Renal cortex interstitium (tissue), 15 donors: ENCODE results near the gene ARID4A. TPM values are rescaled to one million over a fixed set of nuclear protein-coding genes. Genes with fewer than 3 reads are reported as not detected.
"Not testable (repeated sequence)": the region's sequence is repeated elsewhere in the genome, so short reads cannot be mapped to it uniquely, and the experiment has no call there.

Source experiments
- DNase-seq, 11 donors: peaks; one replicate each; pipeline ENCODE4 v3.0.0-alpha.2; 2013; ENCODE audit warnings: low read depth in 9 of 11, low spot score in 4 of 11; ENCODE audit errors: extremely low read depth in 1 of 11
- long read RNA-seq, 16 experiments: transcript quantifications; one replicate each; lab custom pipeline, GENCODE V29; 2026
- polyA plus RNA-seq, 3 donors: library from polyadenylated mRNA; unstranded; fragments of 120-200 nt; gene quantifications; one replicate each; pipeline ENCODE4 v1.2.1, GENCODE V29; 2013; ENCODE audit not compliant: insufficient read length in 3 of 3

The ARID4A gene
- 10 to 100 TPM; 25.3 to 35.5 (median 33.3) TPM for polyA plus RNA-seq
- long read RNA-seq, donor 1, partial matches to known transcripts: 8 of 8 reads
- long read RNA-seq, donor 1, other reads (novel, unspliced or antisense): 0 of 8 reads
- long read RNA-seq, donor 2, partial matches to known transcripts: 7 of 7 reads
- long read RNA-seq, donor 2, other reads (novel, unspliced or antisense): 0 of 7 reads
- long read RNA-seq, donor 3, partial matches to known transcripts: 7 of 103 reads
- long read RNA-seq, donor 3, other reads (novel, unspliced or antisense): 95 of 103 reads
- long read RNA-seq, donor 4: 0 reads
- long read RNA-seq, donor 5: 0 reads
- long read RNA-seq, donor 6, partial matches to known transcripts: 7 of 7 reads
- long read RNA-seq, donor 6, other reads (novel, unspliced or antisense): 0 of 7 reads
- long read RNA-seq, donor 7, partial matches to known transcripts: 0 of 1 reads
- long read RNA-seq, donor 7, other reads (novel, unspliced or antisense): 0 of 1 reads
- long read RNA-seq, donor 8: 0 reads
- long read RNA-seq, donor 9, full-length matches to known transcripts: 1 of 1 reads
- long read RNA-seq, donor 9, partial matches to known transcripts: 0 of 1 reads
- long read RNA-seq, donor 9, other reads (novel, unspliced or antisense): 0 of 1 reads
- long read RNA-seq, donor 10, partial matches to known transcripts: 20 of 20 reads
- long read RNA-seq, donor 10, other reads (novel, unspliced or antisense): 0 of 20 reads
- long read RNA-seq, donor 11: 0 reads
- long read RNA-seq, donor 12, partial matches to known transcripts: 6 of 8 reads
- long read RNA-seq, donor 12, other reads (novel, unspliced or antisense): 0 of 8 reads
- long read RNA-seq, donor 13: 0 reads
- long read RNA-seq, donor 14: 0 reads
- long read RNA-seq, donor 15: 0 reads
- long read RNA-seq, donor 16, full-length matches to known transcripts: 3 of 224 reads
- long read RNA-seq, donor 16, partial matches to known transcripts: 204 of 224 reads
- long read RNA-seq, donor 16, other reads (novel, unspliced or antisense): 17 of 224 reads

DNA sequence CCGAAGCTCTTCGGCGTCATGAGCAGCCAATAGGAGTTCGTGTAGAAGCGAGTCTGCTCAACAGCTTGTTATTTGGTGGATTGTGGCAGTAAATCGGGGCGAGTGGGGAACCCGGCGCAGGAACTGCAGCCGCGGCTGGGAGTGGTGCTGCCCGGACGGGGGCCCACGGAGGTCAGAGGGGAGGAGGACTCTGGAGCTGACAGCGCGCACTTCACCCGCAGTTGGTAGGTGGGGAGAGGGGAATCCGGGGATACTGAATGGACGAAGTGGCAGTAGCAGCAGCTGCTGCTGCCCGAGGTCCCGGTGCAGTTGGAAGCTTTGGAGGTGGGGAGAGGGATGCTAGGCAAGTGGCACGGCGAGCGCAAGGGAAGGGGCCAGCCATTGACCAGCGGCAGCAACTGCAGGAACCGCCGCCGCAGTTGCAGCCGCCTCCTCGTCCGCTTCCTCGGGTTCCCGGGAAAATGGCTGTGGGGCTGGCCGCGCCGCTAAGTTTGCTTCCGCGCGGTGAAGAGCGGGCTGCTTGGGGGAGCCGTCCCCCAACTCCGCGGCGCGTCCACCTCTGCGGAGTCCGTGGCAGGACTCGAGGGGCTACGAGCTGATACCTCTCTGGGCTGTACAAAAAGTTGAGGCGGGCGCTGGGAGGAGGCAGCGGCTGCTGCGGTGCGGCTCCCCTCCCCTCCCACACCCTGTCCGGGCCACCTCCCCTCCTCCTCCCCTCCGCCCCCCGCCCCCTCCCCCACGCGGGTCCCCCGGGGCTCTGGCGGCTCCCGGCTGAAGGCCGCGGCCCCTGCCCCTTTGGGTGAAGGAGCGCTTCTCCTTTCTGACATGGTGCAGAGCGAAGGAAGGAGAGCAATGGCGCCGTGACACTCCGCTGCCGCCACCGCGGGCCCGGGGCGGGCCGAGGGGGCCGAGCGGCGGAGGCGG is at the start of gene ARID4A:
Gene ARID4A, plus strand, starts transcription at position 79 of the 924 bp plus-strand sequence. CDS start 1,300 bp downstream, outside the sequence.
- DNase-seq: peak in 7 of 11 donors; percentile 11 to 55 (median 22)

GRCh38 chr14:58249611-58250010 is 48.7 kb upstream of the ARID4A start:
- no peak for DNase-seq

DNA sequence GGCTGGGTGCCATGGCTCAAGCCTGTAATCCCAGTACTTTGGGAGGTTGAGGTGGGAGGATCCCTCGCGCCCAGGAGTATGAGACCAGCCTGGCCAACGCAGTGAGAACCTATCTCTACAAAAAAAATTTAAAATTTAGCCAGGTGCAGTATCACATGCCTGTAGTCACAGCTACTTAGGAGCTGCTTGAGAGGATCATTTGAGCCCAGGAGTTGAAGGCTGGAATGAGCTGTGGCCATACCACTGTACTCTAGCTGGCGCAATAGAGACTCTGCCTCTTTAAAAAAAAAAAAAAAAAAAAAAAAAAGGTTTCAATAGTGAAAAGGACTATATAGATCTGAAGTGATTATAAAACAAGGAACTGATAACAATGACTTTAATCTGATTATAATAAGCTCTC is 40.2 kb upstream of the ARID4A start:
- no peak for DNase-seq

DNA sequence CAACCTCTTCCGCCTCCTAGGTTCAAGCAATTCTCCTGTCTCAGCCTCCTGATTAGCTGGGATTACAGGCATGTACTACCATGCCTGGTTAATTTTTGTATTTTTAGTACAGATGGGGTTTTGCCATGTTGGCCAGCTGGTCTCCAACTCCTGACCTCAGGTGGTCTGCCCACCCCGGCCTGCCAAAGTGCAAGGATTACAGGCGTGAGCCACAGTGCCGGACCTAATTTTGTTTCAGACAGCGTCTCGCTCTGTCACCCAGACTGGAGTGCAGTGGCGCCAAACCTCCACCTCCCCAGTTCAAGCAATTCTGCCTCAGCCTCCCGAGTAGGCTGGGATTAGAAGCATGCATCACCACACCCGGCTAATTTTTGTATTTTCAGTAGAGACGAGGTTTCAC is 36.4 kb upstream of the ARID4A start:
- DNase-seq: not testable (repeated sequence)

DNA sequence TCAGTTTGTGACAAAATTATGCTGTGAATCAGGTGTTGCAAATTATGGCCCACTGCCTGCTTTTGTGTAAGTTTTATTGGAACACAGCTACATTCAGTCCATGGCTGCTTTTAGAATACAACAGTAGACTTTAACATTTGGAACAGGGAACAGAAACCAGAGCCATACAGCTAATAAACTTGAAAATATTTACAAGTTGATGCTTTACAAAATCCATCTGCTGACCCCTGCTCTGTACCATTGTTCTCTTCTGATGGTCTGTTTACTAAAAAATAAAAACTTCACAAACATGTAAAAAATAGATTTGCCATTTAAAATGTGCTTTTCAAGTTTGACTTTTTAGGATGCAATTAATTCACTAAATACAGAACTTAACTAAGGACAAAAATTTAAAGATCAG is 33.0 kb upstream of the ARID4A start:
- DNase-seq: peak in 6 of 11 donors; percentile 18 to 61 (median 54)

DNA sequence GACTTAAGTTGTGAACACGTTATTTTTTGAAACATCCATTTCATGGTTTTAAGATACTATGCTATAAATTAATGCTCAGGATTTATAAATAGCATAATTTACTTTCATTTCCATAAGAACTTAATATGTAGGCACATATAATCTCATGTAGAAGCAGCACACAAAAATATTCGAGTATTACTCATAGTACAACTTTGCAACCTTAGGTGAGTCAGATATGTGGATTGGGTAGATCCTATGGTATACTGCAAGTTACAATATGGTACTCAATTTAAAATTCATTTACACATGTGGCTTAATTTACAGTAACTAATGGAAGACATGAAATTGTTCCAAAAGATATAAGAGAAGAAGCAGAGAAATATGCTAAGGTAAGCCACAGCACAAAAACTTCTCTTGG is 27.7 kb upstream of the ARID4A start:
- DNase-seq: no peak

GRCh38 chr14:58272588-58273372 is 25.6 kb upstream of the ARID4A start:
- DNase-seq: peak in 2 of 11 donors; percentile 11 to 28

DNA sequence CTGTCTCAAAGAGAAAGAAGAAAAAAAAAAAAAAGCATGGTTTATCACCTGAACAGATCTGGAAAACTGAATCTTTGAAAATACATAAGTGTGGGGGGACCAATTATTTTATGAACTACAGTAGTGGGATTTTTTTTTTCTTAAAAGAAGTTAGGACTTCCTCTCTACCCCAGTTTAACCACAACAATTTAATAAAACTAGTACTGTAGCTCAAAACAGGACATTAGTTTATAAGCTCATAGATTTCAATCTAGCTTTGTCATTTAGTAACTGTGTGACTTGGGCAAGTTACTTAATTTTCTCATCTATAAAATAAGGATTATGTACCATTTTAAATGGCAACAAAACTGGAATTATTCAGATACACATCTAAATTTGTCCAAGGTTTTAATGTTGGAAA is 23.5 kb upstream of the ARID4A start:
- no peak for DNase-seq

- no peak for DNase-seq
Observed at GRCh38 chr14:58275527-58276190, 22.7 kb upstream of the ARID4A start.

GRCh38 chr14:58276208-58276607 is 22.1 kb upstream of the ARID4A start:
- DNase-seq: no peak

DNA sequence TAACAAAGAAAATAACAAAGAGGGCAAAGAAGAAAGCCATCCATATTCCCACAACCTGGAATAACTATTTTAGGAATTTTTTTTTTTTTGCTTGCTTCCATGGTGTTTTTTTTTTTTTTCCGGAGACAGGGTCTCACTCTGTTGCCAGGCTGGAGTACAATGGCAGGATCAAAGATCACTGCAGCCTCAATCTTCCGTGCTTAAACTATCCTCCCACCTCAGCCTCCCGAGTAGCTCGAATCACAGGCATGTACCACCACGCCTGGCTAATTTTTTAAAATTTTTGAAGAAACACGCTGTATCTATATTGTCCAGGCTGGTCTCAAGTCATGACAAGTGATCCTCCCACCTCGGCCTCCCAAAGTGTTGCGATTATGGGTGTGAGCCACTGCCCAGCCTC is 20.2 kb upstream of the ARID4A start:
- DNase-seq: no peak

GRCh38 chr14:58280954-58281787 is 17.2 kb upstream of the ARID4A start:
- DNase-seq: peak in 5 of 11 donors; percentile 10 to 47 (median 31)

DNA sequence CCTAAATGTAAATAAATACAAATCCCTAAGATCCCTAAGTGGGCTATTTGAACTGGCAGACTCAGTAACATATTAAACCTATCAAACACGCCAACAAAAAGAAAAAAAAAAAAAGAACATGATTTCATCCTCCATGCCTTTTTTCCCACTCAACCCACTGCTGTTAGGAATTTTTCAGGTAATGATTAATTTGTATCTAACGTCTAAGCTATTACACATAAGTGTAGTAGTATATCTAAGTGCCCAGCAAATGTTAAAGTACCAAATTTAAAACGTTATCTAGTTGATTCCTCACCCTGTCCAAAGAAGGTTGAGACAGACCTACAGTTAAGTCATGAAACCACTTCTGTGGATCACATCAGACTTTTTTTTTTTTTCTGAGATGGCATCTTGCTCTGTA is 16.4 kb upstream of the ARID4A start:
- DNase-seq: no peak

DNA sequence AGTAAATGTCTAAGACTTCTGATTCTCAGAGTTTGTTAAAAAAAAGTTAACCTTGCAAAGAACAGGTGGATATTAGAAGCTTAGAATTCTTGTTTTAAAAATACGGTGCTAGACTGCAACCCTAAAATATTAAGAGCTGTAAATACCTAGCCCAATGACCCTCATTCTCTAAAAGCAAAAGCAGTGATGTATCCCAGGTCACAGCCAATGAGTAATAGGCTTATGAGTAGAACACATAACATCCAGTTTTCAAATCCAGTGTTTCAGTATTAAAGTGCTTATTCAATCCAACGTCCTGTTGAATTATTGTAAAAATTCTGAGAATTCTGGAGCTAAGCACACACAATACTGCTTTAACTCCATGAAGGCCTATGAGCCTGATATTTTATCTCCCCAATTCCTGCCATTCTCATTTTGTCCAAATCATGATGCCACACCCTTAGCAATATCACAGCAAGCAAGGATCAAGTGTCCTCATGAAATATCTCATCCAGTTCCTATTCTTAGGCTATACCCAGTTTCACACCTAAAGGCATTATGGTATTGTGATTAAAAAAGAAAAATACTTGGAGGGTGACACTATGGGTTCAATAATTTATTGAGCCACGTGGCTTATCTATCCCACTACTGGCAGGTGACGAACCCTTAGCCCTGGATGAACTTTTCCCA is 15.3 kb upstream of the ARID4A start:
- DNase-seq: no peak

GRCh38 chr14:58283730-58284129 is 14.6 kb upstream of the ARID4A start:
- DNase-seq: no peak

DNA sequence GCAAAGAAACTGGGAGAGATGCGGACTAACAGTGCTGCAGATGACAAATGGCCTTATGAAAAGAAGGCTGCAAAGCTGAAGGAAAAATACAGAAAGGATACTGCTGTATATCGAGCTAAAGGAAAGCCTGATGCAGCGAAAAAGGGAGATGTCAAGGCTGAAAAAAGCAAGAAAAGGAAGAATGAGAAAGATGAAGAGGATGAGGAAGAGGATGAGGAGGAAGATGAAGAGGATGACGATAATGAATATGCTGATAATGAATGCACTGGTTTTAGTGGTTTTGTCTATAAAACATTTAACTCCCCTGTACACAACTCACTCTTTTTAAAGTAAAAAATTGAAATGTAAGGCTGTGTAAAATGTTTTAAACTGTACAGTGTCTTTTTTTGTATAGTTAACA is 13.2 kb upstream of the ARID4A start:
- no peak for DNase-seq
